ENCODE data around the gene TMEM182.

DNA sequence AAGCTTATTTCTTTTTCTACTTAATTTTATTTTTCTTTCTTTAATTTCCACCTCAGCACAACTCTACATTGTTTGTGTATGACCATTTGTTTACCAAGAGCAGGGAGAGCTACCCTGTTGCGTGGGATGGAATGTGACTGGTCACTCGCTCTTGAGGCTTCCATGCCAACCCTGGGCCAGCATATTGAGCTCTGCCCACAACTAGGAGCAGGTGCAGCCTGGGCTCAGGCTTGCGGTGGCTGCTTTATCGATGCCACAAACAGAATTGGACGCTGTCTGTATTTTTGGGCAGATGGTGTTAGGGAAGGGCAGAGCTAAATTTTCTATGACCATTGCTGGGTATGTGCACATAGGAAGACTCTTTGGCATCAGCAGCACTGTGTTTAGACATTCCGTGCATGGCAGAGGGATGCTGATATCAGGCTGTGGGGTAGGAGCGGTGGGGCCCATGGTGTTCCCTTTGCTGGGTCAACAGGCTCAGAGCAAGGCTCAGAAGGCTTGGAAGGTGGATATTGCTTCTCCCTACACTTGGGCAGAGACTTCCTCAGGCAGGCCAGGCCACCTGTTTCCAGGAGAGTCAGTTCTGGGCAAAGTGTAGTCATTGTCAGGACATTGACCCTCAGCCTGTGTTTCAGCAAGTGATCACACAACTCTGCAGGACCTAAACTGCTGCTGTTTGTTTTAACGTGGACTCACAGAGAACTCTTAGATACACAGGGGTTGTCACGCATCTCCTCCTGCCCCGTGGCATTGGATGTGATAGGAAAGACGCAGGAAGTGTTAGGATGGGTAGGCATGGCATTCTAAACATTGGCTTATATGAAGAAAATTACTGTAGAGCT is 40.2 kb downstream of the TMEM182 start:
- TF ChIP-seq, protein P1, sequence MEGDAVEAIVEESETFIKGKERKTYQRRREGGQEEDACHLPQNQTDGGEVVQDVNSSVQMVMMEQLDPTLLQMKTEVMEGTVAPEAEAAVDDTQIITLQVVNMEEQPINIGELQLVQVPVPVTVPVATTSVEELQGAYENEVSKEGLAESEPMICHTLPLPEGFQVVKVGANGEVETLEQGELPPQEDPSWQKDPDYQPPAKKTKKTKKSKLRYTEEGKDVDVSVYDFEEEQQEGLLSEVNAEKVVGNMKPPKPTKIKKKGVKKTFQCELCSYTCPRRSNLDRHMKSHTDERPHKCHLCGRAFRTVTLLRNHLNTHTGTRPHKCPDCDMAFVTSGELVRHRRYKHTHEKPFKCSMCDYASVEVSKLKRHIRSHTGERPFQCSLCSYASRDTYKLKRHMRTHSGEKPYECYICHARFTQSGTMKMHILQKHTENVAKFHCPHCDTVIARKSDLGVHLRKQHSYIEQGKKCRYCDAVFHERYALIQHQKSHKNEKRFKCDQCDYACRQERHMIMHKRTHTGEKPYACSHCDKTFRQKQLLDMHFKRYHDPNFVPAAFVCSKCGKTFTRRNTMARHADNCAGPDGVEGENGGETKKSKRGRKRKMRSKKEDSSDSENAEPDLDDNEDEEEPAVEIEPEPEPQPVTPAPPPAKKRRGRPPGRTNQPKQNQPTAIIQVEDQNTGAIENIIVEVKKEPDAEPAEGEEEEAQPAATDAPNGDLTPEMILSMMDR (IDR thresholded peaks at IDR 0.05), result no peak
- no peak for TF ChIP-seq POLR2A (IDR thresholded peaks at IDR 0.05)
- TF ChIP-seq EP300 (IDR thresholded peaks at IDR 0.05; ENCODE audit: low read depth), result no peak
- no peak for TF ChIP-seq POLR2AphosphoS5 (IDR thresholded peaks at IDR 0.05)
